HK-2 (cell line): ENCODE results near the gene TRDMT1.

Source experiments
- DNase-seq: peaks from one replicate; pipeline ENCODE4 v3.0.0-alpha.2; 2018; ENCODE audit not compliant: unreplicated experiment

TRDMT1 gene

GRCh38 chr10:17175551-17175950 is 25.9 kb downstream of the TRDMT1 start:
- no peak for DNase-seq

- DNase-seq: no peak
These were observed 26.8 kb downstream of the TRDMT1 start for GRCh38 chr10:17174626-17175025.

- DNase-seq: no peak
These were observed 30.3 kb downstream of the TRDMT1 start for GRCh38 chr10:17171141-17171641.

- DNase-seq: no peak
These were observed 31.7 kb downstream of the TRDMT1 start for GRCh38 chr10:17169803-17170202.

GRCh38 chr10:17166699-17167098 is 34.8 kb downstream of the TRDMT1 start:
- no peak for DNase-seq

- DNase-seq: no peak
These were observed 38.6 kb downstream of the TRDMT1 start for GRCh38 chr10:17162828-17163227.

- DNase-seq: no peak
These were observed 39.7 kb downstream of the TRDMT1 start for GRCh38 chr10:17161775-17162174.

GRCh38 chr10:17157024-17157423 is 44.4 kb downstream of the TRDMT1 start:
- DNase-seq: no peak

- DNase-seq: no peak
These were observed 45.6 kb downstream of the TRDMT1 start for GRCh38 chr10:17155826-17156225.

- no peak for DNase-seq
These were observed 47.4 kb downstream of the TRDMT1 start for GRCh38 chr10:17154116-17154515.

- DNase-seq: no peak
These were observed 48.2 kb downstream of the TRDMT1 start for GRCh38 chr10:17153321-17153720.

GRCh38 chr10:17151716-17152115 is 49.8 kb downstream of the TRDMT1 start:
- no peak for DNase-seq

GRCh38 chr10:17147884-17148489 is 53.5 kb downstream of the TRDMT1 start:
- DNase-seq: no peak

GRCh38 chr10:17146892-17147291 is 54.6 kb downstream of the TRDMT1 start:
- no peak for DNase-seq

GRCh38 chr10:17145239-17145638 is 56.2 kb downstream of the TRDMT1 start:
- no peak for DNase-seq

- DNase-seq: no peak
These were observed 56.7 kb downstream of the TRDMT1 start for GRCh38 chr10:17144757-17145156.

GRCh38 chr10:17144032-17144431 is 57.4 kb downstream of the TRDMT1 start:
- DNase-seq: no peak

GRCh38 chr10:17143055-17143690 is 58.3 kb downstream of the TRDMT1 start:
- DNase-seq: no peak

- no peak for DNase-seq
These were observed 59.8 kb downstream of the TRDMT1 start for GRCh38 chr10:17141504-17142229.

- DNase-seq: no peak
These were observed 61.1 kb downstream of the TRDMT1 start for GRCh38 chr10:17140386-17140761.

- DNase-seq: no peak
These were observed 62.9 kb downstream of the TRDMT1 start for GRCh38 chr10:17138460-17139042.

- DNase-seq: no peak
These were observed 66.7 kb downstream of the TRDMT1 start for GRCh38 chr10:17134737-17135260.
